Activated T-cell treated with anti-CD3 and anti-CD28 coated beads, Interleukin-2, amount 50 U/mL, for 72 hours (primary cell): ENCODE data around the gene IL9. TPM values are rescaled to one million over a fixed set of nuclear protein-coding genes. Genes with fewer than 3 reads are reported as not detected.

Experiments
- ATAC-seq, 2 donors: fragments of 150-1000 bp; cut with Tn5 transposase; replicated peaks in 1 of 2; 2 replicates each; pipeline ENCODE4 v1.10.0; 2021; ENCODE audit warnings: moderate library complexity in 2 of 2, mild to moderate bottlenecking in 1 of 2
- DNase-seq, 2 donors: peaks; one replicate each; pipeline ENCODE4 v3.0.0; 2021 to 2022; ENCODE audit warnings: mixed read lengths in 1 of 2
- H3K27ac Mint-ChIP-seq: one replicate; pipeline ENCODE4 v1.8.0; 2022; ENCODE audit warnings: mild to moderate bottlenecking, moderate library complexity, mixed read lengths
- H3K27me3 Mint-ChIP-seq: one replicate; pipeline ENCODE4 v1.8.0; 2022; ENCODE audit warnings: low read depth, mixed read lengths
- H3K36me3 Mint-ChIP-seq, 2 donors: one replicate each; pipeline ENCODE4 v1.8.0; 2022; ENCODE audit warnings: mixed read lengths in 2 of 2, mild to moderate bottlenecking in 1 of 2; ENCODE audit not compliant: insufficient read depth in 2 of 2
- H3K4me1 Mint-ChIP-seq: one replicate; pipeline ENCODE4 v1.8.0; 2022; ENCODE audit warnings: low read depth, mixed read lengths
- H3K4me3 Mint-ChIP-seq, 2 donors: one replicate each; pipeline ENCODE4 v1.8.0; 2022; ENCODE audit warnings: mild to moderate bottlenecking in 2 of 2, mixed read lengths in 2 of 2, moderate library complexity in 2 of 2
- H3K9me3 Mint-ChIP-seq, 2 donors: one replicate each; pipeline ENCODE4 v1.8.0; 2022; ENCODE audit warnings: mixed read lengths in 2 of 2
- total RNA-seq, 2 donors: library from RNA; stranded (reverse); gene quantifications; one replicate each; pipeline ENCODE4 v1.2.3, GENCODE V29; 2022

IL9 gene
- total RNA-seq, 2 donors from 2014 or later = 2.6 to 22.7 TPM

GRCh38 chr5:135887447-135887864 lies 8.2 kb downstream of the IL9 start:
- H3K36me3 Mint-ChIP-seq = no peaks in the 10 kb centered on the region
- DNase-seq = peak; percentile 61 to 76
- no peak overlapping the region for H3K27ac Mint-ChIP-seq
- no peaks in the 10 kb centered on the region for H3K9me3 Mint-ChIP-seq
- peaks cover 64% of the 10 kb centered on the region for H3K27me3 Mint-ChIP-seq
- H3K4me3 Mint-ChIP-seq = no peak overlapping the region
- peak; percentile 65 to 70 for ATAC-seq
- peaks cover 26% of the 10 kb centered on the region for H3K4me1 Mint-ChIP-seq

GRCh38 chr5:135886136-135886535 lies 9.5 kb downstream of the IL9 start:
- H3K27ac Mint-ChIP-seq = no peak overlapping the region
- no peak overlapping the region for H3K4me3 Mint-ChIP-seq
- H3K9me3 Mint-ChIP-seq = no peaks in the 10 kb centered on the region
- no peaks in the 10 kb centered on the region for H3K36me3 Mint-ChIP-seq
- DNase-seq (no peak), ATAC-seq (no peak)
- peaks cover 21% of the 10 kb centered on the region for H3K4me1 Mint-ChIP-seq
- H3K27me3 Mint-ChIP-seq = peaks cover 60% of the 10 kb centered on the region

- H3K4me1 Mint-ChIP-seq = peaks cover 10% of the 10 kb centered on the region
- DNase-seq (no peak), ATAC-seq (no peak)
- no peak overlapping the region for H3K4me3 Mint-ChIP-seq
- peaks cover 52% of the 10 kb centered on the region for H3K27me3 Mint-ChIP-seq
- no peaks in the 10 kb centered on the region for H3K9me3 Mint-ChIP-seq
- no peaks in the 10 kb centered on the region for H3K36me3 Mint-ChIP-seq
- H3K27ac Mint-ChIP-seq = no peak overlapping the region
These were observed 10.6 kb downstream of the IL9 start for GRCh38 chr5:135885031-135885430.

- H3K4me3 Mint-ChIP-seq = no peak overlapping the region
These were observed 12.2 kb downstream of the IL9 start for GRCh38 chr5:135883441-135883840.

GRCh38 chr5:135883026-135883425 lies 12.6 kb downstream of the IL9 start:
- ATAC-seq (no peak), DNase-seq (no peak)
- no peak overlapping the region for H3K4me3 Mint-ChIP-seq
- H3K9me3 Mint-ChIP-seq = no peaks in the 10 kb centered on the region
- peaks cover 37% of the 10 kb centered on the region for H3K27me3 Mint-ChIP-seq
- no peaks in the 10 kb centered on the region for H3K36me3 Mint-ChIP-seq
- no peak overlapping the region for H3K27ac Mint-ChIP-seq
- H3K4me1 Mint-ChIP-seq = peaks cover 7% of the 10 kb centered on the region

More at GRCh38 chr5:135883441-135883840, 12.2 kb downstream of the IL9 start:
- Mint-ChIP-seq H3K27ac (no peak overlapping the region), H3K4me1 (peaks cover 7% of the 10 kb centered on the region), H3K9me3 (no peaks in the 10 kb centered on the region), H3K27me3 (peaks cover 37% of the 10 kb centered on the region), H3K36me3 (no peaks in the 10 kb centered on the region)
- DNase-seq (peak in 1 of 2 donors; percentile 9), ATAC-seq (no peak)

GRCh38 chr5:135881819-135882218 lies 13.8 kb downstream of the IL9 start:
- DNase-seq = no peak
- no peak overlapping the region for H3K4me3 Mint-ChIP-seq
- H3K9me3 Mint-ChIP-seq = no peaks in the 10 kb centered on the region
- H3K36me3 Mint-ChIP-seq = no peaks in the 10 kb centered on the region
- H3K27ac Mint-ChIP-seq = no peak overlapping the region
- no peak for ATAC-seq
- peaks cover 37% of the 10 kb centered on the region for H3K27me3 Mint-ChIP-seq
- H3K4me1 Mint-ChIP-seq = no peaks in the 10 kb centered on the region

- no peaks in the 10 kb centered on the region for H3K4me1 Mint-ChIP-seq
- no peaks in the 10 kb centered on the region for H3K36me3 Mint-ChIP-seq
- H3K4me3 Mint-ChIP-seq = no peak overlapping the region
- no peaks in the 10 kb centered on the region for H3K9me3 Mint-ChIP-seq
- ATAC-seq (no peak), DNase-seq (no peak)
- peaks cover 37% of the 10 kb centered on the region for H3K27me3 Mint-ChIP-seq
- H3K27ac Mint-ChIP-seq = no peak overlapping the region
These were observed 14.4 kb downstream of the IL9 start for GRCh38 chr5:135881244-135881643.

- ATAC-seq (no peak), DNase-seq (no peak)
- Mint-ChIP-seq H3K4me3 (no peak overlapping the region), H3K9me3 (no peaks in the 10 kb centered on the region), H3K27ac (no peak overlapping the region), H3K36me3 (no peaks in the 10 kb centered on the region), H3K4me1 (no peaks in the 10 kb centered on the region), H3K27me3 (peaks cover 37% of the 10 kb centered on the region)
These were observed 14.8 kb downstream of the IL9 start for GRCh38 chr5:135880801-135881200.

GRCh38 chr5:135880278-135880677 lies 15.4 kb downstream of the IL9 start:
- DNase-seq = peak; percentile 12 to 19
- H3K36me3 Mint-ChIP-seq = no peaks in the 10 kb centered on the region
- H3K27ac Mint-ChIP-seq = no peak overlapping the region
- peaks cover 33% of the 10 kb centered on the region for H3K27me3 Mint-ChIP-seq
- H3K4me3 Mint-ChIP-seq = no peak overlapping the region
- peak; percentile 36 to 44 for ATAC-seq
- no peaks in the 10 kb centered on the region for H3K4me1 Mint-ChIP-seq
- no peaks in the 10 kb centered on the region for H3K9me3 Mint-ChIP-seq

- H3K9me3 Mint-ChIP-seq = no peaks in the 10 kb centered on the region
- ATAC-seq = no peak
- peaks cover 28% of the 10 kb centered on the region for H3K27me3 Mint-ChIP-seq
- no peaks in the 10 kb centered on the region for H3K36me3 Mint-ChIP-seq
- no peak for DNase-seq
- no peak overlapping the region for H3K4me3 Mint-ChIP-seq
- H3K4me1 Mint-ChIP-seq = no peaks in the 10 kb centered on the region
- no peak overlapping the region for H3K27ac Mint-ChIP-seq
These were observed 16.1 kb downstream of the IL9 start for GRCh38 chr5:135879591-135879990.

GRCh38 chr5:135878156-135878620 lies 17.5 kb downstream of the IL9 start:
- H3K9me3 Mint-ChIP-seq = no peaks in the 10 kb centered on the region
- ATAC-seq = no peak
- no peak for DNase-seq
- peaks cover 14% of the 10 kb centered on the region for H3K27me3 Mint-ChIP-seq
- H3K4me1 Mint-ChIP-seq = no peaks in the 10 kb centered on the region
- H3K36me3 Mint-ChIP-seq = no peaks in the 10 kb centered on the region
- no peak overlapping the region for H3K4me3 Mint-ChIP-seq
- no peak overlapping the region for H3K27ac Mint-ChIP-seq

- Mint-ChIP-seq H3K4me1 (no peaks in the 10 kb centered on the region), H3K36me3 (no peaks in the 10 kb centered on the region), H3K9me3 (no peaks in the 10 kb centered on the region), H3K27me3 (peaks cover 11% of the 10 kb centered on the region), H3K4me3 (no peak overlapping the region), H3K27ac (no peak overlapping the region)
- ATAC-seq (no peak), DNase-seq (no peak)
These were observed 18.0 kb downstream of the IL9 start for GRCh38 chr5:135877570-135878155.

- ATAC-seq = no peak
- H3K36me3 Mint-ChIP-seq = no peaks in the 10 kb centered on the region
- H3K9me3 Mint-ChIP-seq = no peaks in the 10 kb centered on the region
- no peaks in the 10 kb centered on the region for H3K27me3 Mint-ChIP-seq
- no peak overlapping the region for H3K4me3 Mint-ChIP-seq
- no peak overlapping the region for H3K27ac Mint-ChIP-seq
- no peaks in the 10 kb centered on the region for H3K4me1 Mint-ChIP-seq
- no peak for DNase-seq
These were observed 19.5 kb downstream of the IL9 start for GRCh38 chr5:135876146-135876545.

- DNase-seq = no peak
- no peak overlapping the region for H3K27ac Mint-ChIP-seq
- no peak overlapping the region for H3K4me3 Mint-ChIP-seq
- H3K36me3 Mint-ChIP-seq = no peaks in the 10 kb centered on the region
- H3K27me3 Mint-ChIP-seq = no peaks in the 10 kb centered on the region
- H3K4me1 Mint-ChIP-seq = no peaks in the 10 kb centered on the region
- no peaks in the 10 kb centered on the region for H3K9me3 Mint-ChIP-seq
- no peak for ATAC-seq
These were observed 20.1 kb downstream of the IL9 start for GRCh38 chr5:135875567-135875966.
